GM19372 (cell line): ENCODE measurements around the gene BTN1A1.

ENCODE experiments used
- ATAC-seq: cut with Tn5 transposase; IDR thresholded peaks from one replicate; pipeline ENCODE4 v1.9.1; 2021; ENCODE audit warnings: mild to moderate bottlenecking, low read depth, moderate library complexity; ENCODE audit not compliant: unreplicated experiment

The BTN1A1 gene

DNA sequence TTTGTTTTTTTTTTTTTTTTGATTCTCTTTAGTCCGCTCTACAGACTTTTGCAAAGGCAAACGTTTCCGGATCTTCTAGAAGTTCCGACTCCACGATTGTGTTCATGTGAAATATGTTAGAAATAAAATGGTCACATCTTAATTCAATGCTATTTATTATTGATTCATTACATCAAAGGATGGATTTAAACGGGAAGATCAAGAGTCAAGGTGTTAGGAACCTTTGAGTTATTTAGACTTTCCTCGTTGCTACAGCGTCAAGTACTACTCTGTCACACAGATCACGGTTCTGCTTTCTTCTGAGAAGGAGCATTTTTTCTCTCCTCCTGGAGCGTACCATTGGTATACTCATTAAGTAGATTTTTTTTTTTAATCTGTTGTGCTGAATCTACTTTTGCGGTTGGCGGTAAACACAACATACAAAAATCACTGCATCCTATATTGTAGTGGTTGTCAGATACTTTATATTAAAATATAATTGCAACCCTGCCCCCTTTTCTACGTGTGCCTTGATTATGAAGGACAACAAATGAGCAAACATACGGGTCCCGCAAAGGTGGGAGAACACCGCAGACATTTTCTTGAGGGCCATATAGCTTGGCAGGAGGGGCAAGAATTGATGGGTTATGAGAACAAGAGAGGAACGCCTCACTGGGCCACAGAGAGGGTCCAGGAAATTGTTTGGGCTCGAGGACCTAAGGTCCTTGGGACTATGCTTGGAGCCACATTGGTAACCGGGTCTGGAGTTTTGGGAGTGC lies 55.6 kb downstream of the BTN1A1 start:
- ATAC-seq: no peak

DNA sequence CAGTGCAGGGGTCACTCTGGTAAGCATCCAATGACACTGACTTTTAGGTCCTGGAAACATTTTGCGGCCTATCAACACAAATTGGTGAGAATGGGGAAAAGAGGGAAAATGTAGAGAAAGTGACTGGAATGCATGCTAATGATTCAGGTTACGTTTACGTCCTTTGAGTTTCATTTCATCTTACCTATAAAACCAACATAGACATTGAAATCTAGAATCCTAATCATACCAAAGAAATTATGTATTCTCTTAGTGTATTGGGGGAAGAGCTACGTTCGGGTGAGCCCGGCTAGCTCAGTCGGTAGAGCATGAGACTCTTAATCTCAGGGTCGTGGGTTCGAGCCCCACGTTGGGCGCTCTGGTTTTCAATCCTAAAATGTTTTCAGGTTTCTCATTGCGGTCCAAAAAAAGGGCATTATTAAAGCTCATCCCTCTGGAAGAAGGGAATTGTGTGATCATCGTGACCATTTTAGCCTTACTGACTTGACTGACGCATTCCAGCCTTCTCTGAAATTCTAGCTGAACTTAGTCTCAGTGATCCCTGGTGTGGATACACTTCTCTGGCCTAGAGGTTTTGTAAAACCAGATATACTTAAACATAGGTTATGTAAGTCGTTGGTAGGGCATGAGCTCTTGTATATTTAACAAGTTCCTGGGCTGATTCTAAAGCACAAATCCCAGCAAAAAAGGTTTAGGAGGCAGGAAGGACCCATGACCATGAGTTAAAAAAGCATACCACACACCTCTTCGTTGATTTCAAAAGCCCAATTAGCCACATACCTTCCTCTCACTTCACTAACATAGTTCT lies 56.4 kb downstream of the BTN1A1 start:
- ATAC-seq: no peak
